ENCODE results near the gene CAPS2. TPM values are rescaled to one million over a fixed set of nuclear protein-coding genes. Genes with fewer than 3 reads are reported as not detected.

The CAPS2 gene
- total and polyA plus RNA-seq, 10 of the 15 experiments (the other 5 are each of a cell fraction or from before 2014, with no cell fraction given), result 2.0 to 6.4 (median 4.2) TPM

- no peaks in the 10 kb centered on the region for H3K79me2 ChIP-seq (ENCODE audit: control insufficient read depth, insufficient read depth, low read length)
- no peak overlapping the region for H2AFZ ChIP-seq (ENCODE audit: control insufficient read depth, low read depth, low read length)
- no peak for FAIRE-seq
- ChIA-PET POLR2A (no interaction called here), CTCF (no interaction called here), SMC1A (ENCODE audit: uncharacterized antibody, unreplicated experiment) (no interaction called here), RAD21 (ENCODE audit: unreplicated experiment) (no interaction called here)
- in situ Hi-C loops (cut with MboI) (no loop called here), intact Hi-C loops (cut with micrococcal nuclease; ENCODE audit: unreplicated experiment) (no loop called here)
- DNase-seq (ENCODE audit: low read depth, low spot score), result no peak
- H3K27me3 ChIP-seq (replicated peaks in 1 of 2; ENCODE audit: control insufficient read depth in 2 of 2, insufficient read depth in 2 of 2, low read length in 1 of 2), result no peaks in the 10 kb centered on the region
- no peak overlapping the region for H3K9ac ChIP-seq (ENCODE audit: control insufficient read depth, insufficient read depth, low read length)
- WGBS (ENCODE audit: insufficient coverage, insufficient replicate concordance, low lambda C conversion rate, missing lambda C conversion rate), result 100% methylated on average over 1 of the region's 1 CpG
- H3K9me3 ChIP-seq (replicated peaks; ENCODE audit: control insufficient read depth, insufficient read depth, low read length), result no peaks in the 10 kb centered on the region
- H3K36me3 ChIP-seq (ENCODE audit: control insufficient read depth in 2 of 2, insufficient read depth in 2 of 2, low read length in 1 of 2), result no peaks in the 10 kb centered on the region
- no peak for ATAC-seq
- no peak overlapping the region for H3K27ac ChIP-seq (ENCODE audit: control insufficient read depth, insufficient read depth)
- H3K4me2 ChIP-seq (ENCODE audit: control insufficient read depth, insufficient read depth), result no peak overlapping the region
- no peaks in the 10 kb centered on the region for H3K4me1 ChIP-seq (ENCODE audit: control insufficient read depth, insufficient read depth, low read length)
- no peak overlapping the region for H3K4me3 ChIP-seq
- BruUV-seq (replicated peaks), result no TSS peak
- no peaks in the 10 kb centered on the region for H4K20me1 ChIP-seq (ENCODE audit: control insufficient read depth, insufficient read depth)
- TF ChIP-seq MYC (IDR thresholded peaks at IDR 0.05; ENCODE audit: insufficient read depth, insufficient read length, insufficient replicate concordance, low read length, severe bottlenecking), result no peak
- no peak for TF ChIP-seq ZNF274 (IDR thresholded peaks at IDR 0.05; ENCODE audit: insufficient read depth, insufficient read length)
- TF ChIP-seq BCLAF1 (IDR thresholded peaks at IDR 0.05), result no peak
- TF ChIP-seq POLR2AphosphoS2 (IDR thresholded peaks at IDR 0.05; ENCODE audit: low read depth, low read length), result no peak
- no peak for TF ChIP-seq BMI1 (IDR thresholded peaks at IDR 0.05; ENCODE audit: borderline replicate concordance)
- TF ChIP-seq SUZ12 (IDR thresholded peaks at IDR 0.05; ENCODE audit: unreplicated experiment), result no peak
- no peak for TF ChIP-seq NKRF (conservative IDR thresholded peaks at IDR 0.05)
- no peak for TF ChIP-seq PRDM15 (CRISPR knock-in tag; IDR thresholded peaks at IDR 0.05)
- no peak for TF ChIP-seq ZNF217 (IDR thresholded peaks at IDR 0.05)
- no peak for TF ChIP-seq SREBF1 (IDR thresholded peaks at IDR 0.05; ENCODE audit: low read length)
- no peak for TF ChIP-seq ZNF622 (IDR thresholded peaks at IDR 0.05)
- TF ChIP-seq HDAC2 (IDR thresholded peaks at IDR 0.05), result no peak
- no peak for TF ChIP-seq ASH2L (IDR thresholded peaks at IDR 0.05; ENCODE audit: borderline replicate concordance, low read depth)
- no peak for TF ChIP-seq CEBPB (IDR thresholded peaks at IDR 0.05; ENCODE audit: borderline replicate concordance in 1 of 2, low read depth in 2 of 2, low read length in 2 of 2)
These were observed 48.2 kb upstream of the CAPS2 start for GRCh38 chr12:75378354-75378753.
